ENCODE measurements around the gene VWA3B. TPM values are rescaled to one million over a fixed set of nuclear protein-coding genes. Genes with fewer than 3 reads are reported as not detected.

VWA3B gene
- total RNA-seq, 1 experiment from 2014 or later = not detected

DNA sequence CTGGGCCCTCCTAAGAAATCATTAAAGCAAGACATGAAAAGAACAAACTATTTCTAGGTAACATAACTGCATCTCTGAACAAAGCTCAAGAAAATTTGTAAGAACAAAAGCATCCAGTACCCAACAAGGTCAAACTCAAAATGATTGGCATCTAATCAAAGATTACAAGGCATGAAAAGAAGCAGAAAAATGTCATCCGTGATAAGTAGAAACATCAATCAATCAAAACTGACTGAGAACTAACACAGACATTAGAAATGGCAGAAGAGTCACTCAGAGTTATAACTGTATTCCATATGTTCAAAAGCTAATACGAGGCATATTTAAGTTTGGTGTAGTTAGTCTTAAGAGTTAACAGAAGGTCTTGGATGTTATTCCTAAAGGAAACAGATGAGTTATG is 80.9 kb downstream of the VWA3B start:
- Histone ChIP-seq H3K56ac (ENCODE audit: insufficient read length, low read depth, low read length) (no peak overlapping the region), H3K23me2 (ENCODE audit: insufficient read length, low read depth, low read length, poor library complexity, severe bottlenecking) (no peaks in the 10 kb centered on the region), H2BK5ac (ENCODE audit: insufficient read length, low read length) (no peak overlapping the region), H2AFZ (ENCODE audit: low read length) (no peak overlapping the region), H4K8ac (replicated peaks; ENCODE audit: insufficient read length, low read depth, low read length) (no peak overlapping the region), H4K91ac (ENCODE audit: insufficient read length, low read depth, low read length) (no peak overlapping the region), H2BK12ac (ENCODE audit: insufficient read length, low read depth, low read length) (no peak overlapping the region), H3K79me2 (ENCODE audit: insufficient read depth, low read length) (no peaks in the 10 kb centered on the region), H3K9ac (ENCODE audit: extremely low read depth, insufficient read length, low read length) (no peak overlapping the region), H4K20me1 (ENCODE audit: control insufficient read depth, insufficient read depth, insufficient read length) (no peaks in the 10 kb centered on the region), H3K14ac (ENCODE audit: insufficient read depth, low read length) (no peak overlapping the region), H3K18ac (ENCODE audit: insufficient read length, low read depth, low read length) (no peak overlapping the region), H3K23ac (ENCODE audit: insufficient read length, low read depth, low read length) (no peak overlapping the region), H2AK5ac (ENCODE audit: insufficient read length, low read length) (no peak overlapping the region), H4K5ac (ENCODE audit: insufficient read length, low read depth, low read length) (no peak overlapping the region), H2BK120ac (ENCODE audit: low read depth, low read length, poor library complexity, severe bottlenecking) (no peak overlapping the region), H3K79me1 (ENCODE audit: insufficient read depth, low read depth, low read length, poor library complexity, severe bottlenecking) (no peaks in the 10 kb centered on the region), H3K4ac (ENCODE audit: low read depth, low read length) (no peak overlapping the region), H3K4me2 (ENCODE audit: insufficient read depth, insufficient read length, low read length) (no peak overlapping the region), H3K4me1 (ENCODE audit: insufficient read depth, low read length) (no peaks in the 10 kb centered on the region), H3K9me3 (ENCODE audit: control insufficient read depth, low read depth, low read length) (no peaks in the 10 kb centered on the region), H3K27me3 (ENCODE audit: insufficient read depth, low read length) (no peaks in the 10 kb centered on the region), H2BK15ac (ENCODE audit: low read depth, low read length) (no peak overlapping the region), H2BK20ac (ENCODE audit: low read depth, low read length, poor library complexity, severe bottlenecking) (no peak overlapping the region), H3T11ph (ENCODE audit: low read length) (no peak overlapping the region), H3K27ac (ENCODE audit: insufficient read length, low read depth, low read length) (no peak overlapping the region)
- no peak for DNase-seq
- WGBS (ENCODE audit: extremely low coverage, insufficient read length, low lambda C conversion rate) = no CpG with 5 or more reads among the region's 2 CpGs
- peaks cover 0 to 2% of the 10 kb centered on the region in 2 experiments; a peak in 2 of 5 replicates for H3K9me3 Mint-ChIP-seq
- H3K4me1 Mint-ChIP-seq = 0 out of 4 replicates have a peak, but pooled peaks cover 0 to 3% of the 10 kb centered on the region in 2 experiments
- H3K27me3 Mint-ChIP-seq (ENCODE audit: low read depth) = peaks cover 13% of the 10 kb centered on the region
- H3K4me3 Mint-ChIP-seq = no peak overlapping the region
- no peak overlapping the region for H3K27ac Mint-ChIP-seq
- H3K36me3 Mint-ChIP-seq (ENCODE audit: insufficient read depth in 1 of 3, low read depth in 3 of 3) = no peaks in the 10 kb centered on the region
- TF ChIP-seq, protein P1, sequence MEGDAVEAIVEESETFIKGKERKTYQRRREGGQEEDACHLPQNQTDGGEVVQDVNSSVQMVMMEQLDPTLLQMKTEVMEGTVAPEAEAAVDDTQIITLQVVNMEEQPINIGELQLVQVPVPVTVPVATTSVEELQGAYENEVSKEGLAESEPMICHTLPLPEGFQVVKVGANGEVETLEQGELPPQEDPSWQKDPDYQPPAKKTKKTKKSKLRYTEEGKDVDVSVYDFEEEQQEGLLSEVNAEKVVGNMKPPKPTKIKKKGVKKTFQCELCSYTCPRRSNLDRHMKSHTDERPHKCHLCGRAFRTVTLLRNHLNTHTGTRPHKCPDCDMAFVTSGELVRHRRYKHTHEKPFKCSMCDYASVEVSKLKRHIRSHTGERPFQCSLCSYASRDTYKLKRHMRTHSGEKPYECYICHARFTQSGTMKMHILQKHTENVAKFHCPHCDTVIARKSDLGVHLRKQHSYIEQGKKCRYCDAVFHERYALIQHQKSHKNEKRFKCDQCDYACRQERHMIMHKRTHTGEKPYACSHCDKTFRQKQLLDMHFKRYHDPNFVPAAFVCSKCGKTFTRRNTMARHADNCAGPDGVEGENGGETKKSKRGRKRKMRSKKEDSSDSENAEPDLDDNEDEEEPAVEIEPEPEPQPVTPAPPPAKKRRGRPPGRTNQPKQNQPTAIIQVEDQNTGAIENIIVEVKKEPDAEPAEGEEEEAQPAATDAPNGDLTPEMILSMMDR (conservative IDR thresholded peaks at IDR 0.05) = no peak
